SU-DHL-6 (cell line): ENCODE data around the gene KRTAP5-6.

Experiments
- H2AFZ ChIP-seq: fragments of 200-600 bp; sonication (generic); 2 replicates; pipeline ENCODE4 v1.6.1; 2014; ENCODE audit warnings: low read depth, mild to moderate bottlenecking, moderate library complexity, mixed read lengths, antibody characterized with exemption, low read length; ENCODE audit not compliant: severe bottlenecking
- H3F3A ChIP-seq: fragments of 200-600 bp; shearing (Covaris generic); 2 replicates; pipeline ENCODE4 v1.6.0; 2016; ENCODE audit warnings: antibody characterized with exemption, mild to moderate bottlenecking; ENCODE audit not compliant: insufficient read depth
- H3K27ac ChIP-seq: fragments of 200-600 bp; sonication (generic); 2 replicates; pipeline ENCODE4 v1.5.1; 2016; ENCODE audit warnings: low read depth, mild to moderate bottlenecking, low read length, moderate library complexity, mixed read lengths
- H3K27me3 ChIP-seq: fragments of 200-600 bp; sonication (generic), shearing (Covaris generic); 2 replicates; pipeline ENCODE4 v1.6.0; 2014; ENCODE audit warnings: mild to moderate bottlenecking, low read length
- H3K36me3 ChIP-seq: fragments of 200-600 bp; sonication (generic); 2 replicates; pipeline ENCODE4 v1.6.1; 2014; ENCODE audit warnings: mild to moderate bottlenecking, low read length, mixed read lengths
- H3K4me2 ChIP-seq: fragments of 300-600, 200-600 bp; shearing (Covaris generic), sonication (generic); 2 replicates; pipeline ENCODE4 v1.6.0; 2014; ENCODE audit warnings: low read length, low read depth, mild to moderate bottlenecking; ENCODE audit not compliant: poor library complexity, severe bottlenecking
- H3K4me3 ChIP-seq: fragments of 200-600 bp; sonication (generic); 2 replicates; pipeline ENCODE4 v1.5.1; 2014; ENCODE audit warnings: antibody characterized with exemption, low read length, mild to moderate bottlenecking, mixed read lengths; ENCODE audit not compliant: insufficient read depth, poor library complexity, severe bottlenecking
- H3K79me2 ChIP-seq: fragments of 200-600 bp; sonication (generic); 2 replicates; pipeline ENCODE4 v1.6.1; 2014; ENCODE audit warnings: mild to moderate bottlenecking, low read length, moderate library complexity; ENCODE audit not compliant: insufficient read depth
- H3K9ac ChIP-seq: fragments of 200-600 bp; sonication (generic); 2 replicates; pipeline ENCODE4 v1.7.0; 2014; ENCODE audit warnings: mild to moderate bottlenecking, low read length
- H3K9me2 ChIP-seq: fragments of 200-600 bp; sonication (generic); replicated peaks from 2 replicates; pipeline ENCODE4 v1.6.1; 2014; ENCODE audit warnings: low read length; ENCODE audit not compliant: insufficient read depth
- H3K9me3 ChIP-seq: fragments of 200-600 bp; sonication (generic); 2 replicates; pipeline ENCODE4 v1.6.1; 2014; ENCODE audit warnings: low read length, mixed read lengths; ENCODE audit not compliant: insufficient read depth
- H4K20me1 ChIP-seq: fragments of 200-600 bp; sonication (generic); 2 replicates; pipeline ENCODE4 v1.6.1; 2014; ENCODE audit warnings: low read depth, mild to moderate bottlenecking, antibody characterized with exemption, low read length, moderate library complexity, mixed read lengths
- CTCF ChIP-seq: fragments of 200-600 bp; sonication (generic); IDR thresholded peaks from one replicate; pipeline ENCODE4 v1.5.1; 2017; ENCODE audit warnings: antibody characterized with exemption, mild to moderate bottlenecking, low read length, moderate library complexity; ENCODE audit not compliant: insufficient read depth, poor library complexity, severe bottlenecking
- EZH2phosphoT487 ChIP-seq: fragments of 200-600 bp; sonication (generic), shearing (Covaris generic); conservative IDR thresholded peaks from 2 replicates; pipeline ENCODE4 v1.6.1; 2018; ENCODE audit warnings: mild to moderate bottlenecking, antibody characterized with exemption, low read length, moderate library complexity, mixed read lengths

Gene KRTAP5-6

GRCh38 chr11:1703146-1703545 lies 6.2 kb downstream of the KRTAP5-6 start:
- Histone ChIP-seq H3K27me3 (no peaks in the 10 kb centered on the region), H3F3A (no peaks in the 10 kb centered on the region), H3K27ac (no peak overlapping the region), H3K9me2 (no peaks in the 10 kb centered on the region), H2AFZ (no peak overlapping the region), H3K4me3 (no peak overlapping the region), H3K9me3 (no peaks in the 10 kb centered on the region), H3K79me2 (no peaks in the 10 kb centered on the region), H3K9ac (no peak overlapping the region), H4K20me1 (no peaks in the 10 kb centered on the region), H3K36me3 (no peaks in the 10 kb centered on the region), H3K4me2 (no peak overlapping the region)
- TF ChIP-seq CTCF = no peak

GRCh38 chr11:1705126-1706052 lies 8.4 kb downstream of the KRTAP5-6 start:
- Histone ChIP-seq H3K36me3 (no peaks in the 10 kb centered on the region), H3K4me2 (no peak overlapping the region), H3K9me2 (no peaks in the 10 kb centered on the region), H3K9me3 (no peaks in the 10 kb centered on the region), H3F3A (no peaks in the 10 kb centered on the region), H4K20me1 (no peaks in the 10 kb centered on the region), H2AFZ (no peak overlapping the region), H3K9ac (no peak overlapping the region), H3K27ac (no peak overlapping the region), H3K79me2 (no peaks in the 10 kb centered on the region), H3K27me3 (no peaks in the 10 kb centered on the region), H3K4me3 (no peak overlapping the region)
- no peak for TF ChIP-seq EZH2phosphoT487
- no peak for TF ChIP-seq CTCF

GRCh38 chr11:1706634-1707400 lies 9.8 kb downstream of the KRTAP5-6 start:
- no peak for TF ChIP-seq EZH2phosphoT487
- TF ChIP-seq CTCF = no peak
- no peak overlapping the region for H2AFZ ChIP-seq
- H3K27me3 ChIP-seq = no peaks in the 10 kb centered on the region
- H3K79me2 ChIP-seq = no peaks in the 10 kb centered on the region
- no peaks in the 10 kb centered on the region for H3F3A ChIP-seq
- no peaks in the 10 kb centered on the region for H3K36me3 ChIP-seq
- H3K9ac ChIP-seq = no peak overlapping the region
- H3K4me3 ChIP-seq = no peak overlapping the region
- no peak overlapping the region for H3K4me2 ChIP-seq
- H3K27ac ChIP-seq = no peak overlapping the region
- no peaks in the 10 kb centered on the region for H3K9me3 ChIP-seq
- H4K20me1 ChIP-seq = no peaks in the 10 kb centered on the region
- no peaks in the 10 kb centered on the region for H3K9me2 ChIP-seq
